Kidney tubule cell (primary cell): ENCODE measurements around the gene PAX2.
A peak's percentile ranks its signal among the peaks of the same experiment; 100 is the strongest.

Experiments used
- DNase-seq: peaks from one replicate; pipeline ENCODE4 v3.0.0-alpha.2; 2018; ENCODE audit warnings: low spot score

PAX2 gene

DNA sequence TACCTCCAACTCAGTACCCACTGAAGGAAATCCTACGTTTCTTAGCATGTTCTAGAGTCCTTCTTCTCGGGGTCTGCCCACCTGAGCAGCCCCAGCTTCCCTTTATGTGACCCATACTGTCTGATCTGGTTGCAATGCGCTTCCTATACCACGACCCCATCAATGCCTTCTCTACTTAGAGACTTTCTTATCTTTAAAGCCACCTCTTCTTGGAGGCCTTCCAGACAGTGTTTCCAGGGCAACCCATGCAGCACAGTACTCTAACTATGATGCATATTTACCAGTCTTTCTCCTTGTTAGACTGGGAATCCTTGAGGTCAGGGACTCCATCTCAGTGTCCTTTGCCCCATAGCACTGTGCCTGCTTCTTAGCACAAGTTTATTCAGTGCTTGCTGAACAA, 112.9 kb downstream of the PAX2 start:
- no peak for DNase-seq

DNA sequence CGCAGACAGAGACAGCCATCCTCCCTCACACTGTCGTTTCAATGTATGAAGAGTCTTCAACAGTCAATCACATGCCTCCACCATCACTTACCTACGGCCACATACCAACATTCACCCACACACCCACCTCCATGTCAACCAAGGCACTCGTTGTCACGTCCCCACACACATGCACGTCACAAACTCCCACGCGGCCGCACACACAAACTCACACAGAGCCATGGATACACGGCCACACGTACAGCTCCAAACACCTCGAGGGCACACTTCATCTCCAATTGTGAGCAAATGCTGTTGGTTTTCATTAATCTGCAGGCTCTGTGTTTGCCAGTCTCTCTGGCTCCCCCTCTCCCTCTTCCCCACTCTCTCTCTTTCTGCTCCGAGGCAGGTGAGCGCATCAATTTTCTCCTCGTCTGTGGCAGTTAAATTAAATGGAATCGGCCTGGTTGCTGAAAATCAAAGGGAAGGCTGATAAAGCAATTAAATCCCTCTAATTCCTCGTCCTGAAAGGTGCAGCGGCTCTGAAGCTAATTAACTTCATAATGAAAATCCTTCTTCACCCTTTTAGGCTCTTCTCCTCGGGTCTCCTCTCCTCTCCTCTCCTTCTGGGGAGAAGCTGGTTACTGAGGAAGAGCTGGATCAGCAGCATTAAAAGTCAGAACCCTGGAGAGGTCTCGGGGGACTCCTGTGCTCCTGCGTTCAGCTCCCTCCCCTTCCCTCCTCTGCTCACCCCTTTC, 113.5 kb downstream of the PAX2 start:
- DNase-seq = no peak

DNA sequence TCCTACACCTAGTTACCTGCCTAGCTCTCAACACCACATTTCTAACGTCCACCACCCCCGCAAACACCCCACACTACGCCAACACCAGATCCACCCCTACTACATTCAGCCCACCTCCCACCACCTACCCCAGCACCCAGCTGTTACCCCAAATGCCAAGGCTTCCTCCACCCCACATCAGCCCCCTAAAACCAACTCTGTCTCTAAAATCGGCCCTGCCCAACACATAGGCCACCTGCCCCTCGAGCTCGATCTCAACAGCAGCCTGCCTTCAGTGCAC, 114.0 kb downstream of the PAX2 start:
- DNase-seq = no peak

DNA sequence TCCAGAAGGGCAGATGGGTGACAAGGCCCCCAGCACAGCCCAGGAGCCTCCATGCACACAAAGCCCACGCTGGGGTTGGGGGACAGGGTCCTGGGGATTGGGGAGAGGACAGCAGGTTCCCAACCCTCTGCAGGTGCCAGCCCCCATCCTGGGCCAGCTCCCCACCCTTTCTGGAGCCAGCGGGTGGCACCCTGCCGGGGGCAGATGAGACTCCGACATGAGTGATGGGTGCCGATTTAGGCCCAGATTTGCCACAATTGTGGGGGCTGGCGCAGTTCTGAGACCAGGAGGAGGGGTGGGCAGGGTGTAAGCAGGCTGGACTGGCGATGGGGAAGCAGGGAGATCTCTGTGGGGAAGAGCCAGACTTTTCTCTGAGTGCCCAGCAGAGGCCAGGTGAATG, 118.1 kb downstream of the PAX2 start:
- DNase-seq = no peak

DNA sequence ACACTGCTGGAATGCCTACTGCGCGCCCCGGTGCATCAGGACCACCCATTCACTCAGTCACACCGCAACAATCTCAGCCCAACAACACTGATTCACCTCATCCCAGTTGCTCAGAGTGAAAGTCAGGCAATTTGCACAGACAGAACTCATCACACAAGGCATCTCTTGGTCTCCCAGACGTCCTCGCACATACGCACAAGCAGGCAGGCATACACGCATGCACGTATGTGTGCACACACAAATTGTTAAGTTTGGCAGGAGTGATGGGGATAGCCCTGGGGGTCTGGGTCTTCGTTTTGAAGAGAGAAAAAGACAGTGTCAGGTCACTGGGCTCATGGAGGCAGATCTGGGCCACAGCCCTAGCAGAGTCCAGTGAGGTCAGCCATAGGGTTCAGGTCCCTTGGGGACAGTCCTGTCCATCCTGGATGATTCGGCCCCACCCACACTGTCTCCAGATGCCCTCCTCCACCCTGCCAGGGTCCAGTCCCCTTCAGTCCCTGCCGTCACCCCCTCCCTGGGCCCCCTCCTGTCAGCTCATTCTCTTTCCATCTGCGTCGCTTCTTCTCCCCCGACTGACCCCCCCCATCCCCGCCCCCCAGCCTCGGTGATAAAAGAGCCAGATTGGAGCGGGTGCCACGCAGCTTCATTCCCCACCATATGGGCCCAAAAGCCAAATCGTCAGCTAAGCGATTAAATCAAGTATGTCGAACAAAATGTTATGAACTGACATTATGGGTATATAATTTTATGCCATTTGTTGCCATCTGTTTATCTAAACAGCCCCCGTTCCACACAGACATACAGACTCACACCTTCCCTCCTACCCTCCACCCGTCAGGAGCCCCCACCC, 118.9 kb downstream of the PAX2 start:
- no peak for DNase-seq

DNA sequence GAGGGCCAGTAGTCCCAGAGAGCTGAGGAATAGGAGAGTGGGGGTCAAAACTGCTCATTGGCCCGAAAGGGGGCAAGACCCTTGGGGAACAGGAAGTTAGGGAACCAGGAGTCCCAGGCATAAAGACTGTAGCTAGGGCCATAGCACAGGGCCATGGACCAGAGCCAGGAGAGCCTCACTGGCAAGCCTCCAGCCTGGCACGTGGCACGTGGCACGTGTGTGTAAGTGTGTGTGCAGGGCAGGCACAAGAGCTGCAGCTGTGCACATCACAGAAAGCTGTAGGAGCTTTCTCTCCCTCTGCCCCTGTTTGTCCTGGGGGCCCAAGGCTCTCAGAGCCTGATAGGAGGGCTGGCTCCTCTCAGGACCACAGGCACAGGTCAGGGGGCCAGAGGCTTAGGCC, 119.6 kb downstream of the PAX2 start:
- DNase-seq = no peak

DNA sequence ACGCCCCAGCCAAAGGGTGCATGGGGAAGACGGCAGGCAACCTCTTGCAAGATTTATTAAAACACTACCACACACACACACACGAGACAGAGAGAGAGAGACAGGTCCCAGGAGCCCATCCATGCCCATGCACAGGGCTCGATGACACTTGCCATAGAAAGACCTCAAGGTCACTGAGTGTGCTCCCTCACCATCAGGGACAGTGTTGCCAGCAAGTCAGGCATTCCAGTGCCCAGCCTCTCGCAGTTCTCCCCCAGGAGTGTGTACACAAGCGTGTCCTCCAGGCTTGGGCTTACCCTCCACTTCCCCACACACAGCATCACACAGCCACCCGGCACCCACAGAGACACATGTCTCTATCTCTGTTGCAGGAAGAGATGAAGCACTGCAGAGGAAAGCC, 120.6 kb downstream of the PAX2 start:
- DNase-seq = no peak

DNA sequence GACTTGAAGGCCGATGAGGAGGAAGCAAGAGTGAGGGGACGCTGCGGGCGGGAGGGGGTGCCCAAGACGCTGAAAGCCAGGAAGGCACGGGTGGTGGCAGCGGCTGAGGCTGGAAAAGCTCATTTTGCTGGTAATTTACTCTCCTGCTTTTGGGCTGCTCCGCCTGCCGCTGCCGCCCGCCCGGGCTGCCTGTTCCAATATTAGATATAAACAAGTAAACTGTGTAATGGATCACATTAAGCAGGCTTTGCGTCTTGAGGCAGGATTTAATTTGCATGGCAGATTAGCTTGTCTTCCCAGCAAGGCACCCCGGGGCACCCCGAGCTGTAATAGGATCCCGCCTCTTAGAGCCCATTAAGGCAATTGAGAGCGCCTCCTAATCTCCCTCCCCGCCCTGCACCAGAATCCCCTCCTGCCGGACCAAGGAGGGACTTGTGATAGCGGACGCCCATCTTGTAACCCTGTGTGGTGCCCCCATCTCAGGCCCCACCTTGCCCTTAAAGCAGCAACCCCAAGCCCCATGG, 121.3 kb downstream of the PAX2 start:
- DNase-seq = no peak

DNA sequence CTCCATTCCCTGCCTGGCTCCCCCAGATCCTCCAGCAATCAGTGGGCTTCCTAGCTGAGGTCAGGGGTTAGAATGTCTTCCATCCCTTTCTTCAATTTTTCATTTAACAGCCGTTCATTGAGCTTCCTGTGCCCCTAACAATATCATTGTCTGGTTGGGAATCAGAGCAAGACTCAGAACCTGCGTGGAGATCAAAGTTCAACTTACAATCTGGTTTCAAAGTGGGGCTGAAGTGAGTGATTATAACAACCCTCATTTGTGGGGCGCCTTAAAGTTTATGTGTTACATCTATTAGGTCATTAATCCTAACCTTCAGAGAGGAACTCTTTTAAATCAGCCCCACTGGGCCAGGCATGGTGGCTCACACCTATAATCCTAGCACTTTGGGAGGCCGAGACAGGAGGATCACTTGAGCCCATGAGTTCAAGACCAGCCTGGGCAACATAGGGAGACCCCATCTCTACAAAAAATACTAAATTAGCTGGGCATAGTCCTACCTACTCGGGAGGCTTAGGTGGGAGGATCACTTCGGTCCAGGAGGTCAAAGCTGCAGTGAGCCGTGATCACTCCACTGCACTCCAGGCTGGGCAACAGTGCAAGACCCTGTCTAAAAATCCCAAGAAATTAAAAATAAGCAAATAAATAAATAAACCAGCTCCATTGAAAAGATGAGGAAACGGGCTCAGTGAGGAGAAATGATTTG, 122.0 kb downstream of the PAX2 start:
- no peak for DNase-seq

DNA sequence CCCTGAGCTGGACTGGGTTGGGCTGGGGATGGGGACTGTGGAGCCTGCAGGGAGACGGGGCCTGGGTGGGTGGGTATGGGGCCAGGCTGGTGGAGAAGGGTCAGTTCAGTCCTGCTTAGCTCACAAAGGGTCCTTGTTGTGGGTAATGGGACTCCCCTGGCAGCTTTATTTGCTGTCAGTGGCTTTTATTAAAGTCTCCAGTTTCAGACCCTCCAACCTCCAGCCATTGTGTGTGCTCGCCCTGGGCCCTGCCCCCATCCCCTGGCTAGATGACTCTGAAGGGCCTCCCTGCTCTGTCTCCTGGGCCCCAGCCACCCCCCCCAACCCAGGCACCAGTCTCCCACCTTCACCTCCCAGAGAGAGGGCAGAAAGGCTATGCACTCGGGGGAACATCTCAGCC, 123.0 kb downstream of the PAX2 start:
- DNase-seq = no peak

DNA sequence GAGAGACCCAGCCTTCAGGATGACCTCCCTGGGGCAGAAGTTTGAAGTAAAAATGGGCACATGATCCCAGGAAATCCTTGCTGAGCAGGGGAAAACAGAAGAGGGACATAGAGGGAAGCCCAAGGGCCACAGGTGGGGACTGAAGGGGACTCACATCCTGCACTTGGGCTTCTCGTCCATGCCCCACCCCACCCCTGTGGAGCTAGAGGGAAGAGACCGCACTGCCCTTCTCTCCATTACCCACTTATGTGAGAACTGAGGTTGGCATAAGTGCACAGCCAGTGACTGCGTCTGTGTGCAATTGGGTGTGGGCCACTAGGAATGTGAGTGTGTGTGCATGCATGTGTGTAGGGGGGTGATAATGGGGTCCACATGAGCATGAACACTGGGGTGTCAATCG, 124.0 kb downstream of the PAX2 start:
- DNase-seq = no peak

DNA sequence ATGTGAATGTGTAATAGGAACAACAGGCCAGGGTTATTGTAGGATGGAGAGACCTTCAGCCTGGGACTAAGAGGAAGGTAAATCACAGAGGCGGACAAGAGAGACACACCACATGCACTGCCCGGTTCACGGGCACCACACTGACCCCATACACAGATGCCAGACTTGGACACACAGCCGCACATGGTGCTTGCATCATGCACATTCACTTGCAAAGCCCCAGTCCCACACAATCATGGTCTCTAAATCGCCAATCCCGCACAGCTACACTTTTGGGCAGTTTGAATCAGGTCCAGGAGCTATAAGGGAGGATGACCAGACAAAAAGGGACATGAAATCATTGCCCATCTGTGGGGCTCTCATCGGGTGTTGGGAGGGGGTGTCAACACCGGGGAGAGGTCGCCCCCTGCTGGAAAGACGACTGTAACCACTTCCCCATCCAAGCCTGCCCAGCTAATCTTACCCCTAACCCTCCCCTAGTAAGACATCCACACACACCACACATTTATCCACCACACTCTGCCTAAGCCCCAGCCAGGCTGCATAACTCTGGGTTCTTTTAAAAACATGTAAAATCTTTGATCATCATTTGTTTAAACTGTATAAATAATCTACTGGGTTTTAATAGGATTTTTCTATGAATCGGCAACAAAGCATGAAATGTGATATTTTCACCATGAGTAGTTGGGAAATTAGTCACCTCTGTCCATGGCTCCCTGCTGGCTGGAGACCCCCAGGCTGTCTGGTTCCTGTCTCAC, 126.8 kb downstream of the PAX2 start:
- peak; percentile 70 for DNase-seq

DNA sequence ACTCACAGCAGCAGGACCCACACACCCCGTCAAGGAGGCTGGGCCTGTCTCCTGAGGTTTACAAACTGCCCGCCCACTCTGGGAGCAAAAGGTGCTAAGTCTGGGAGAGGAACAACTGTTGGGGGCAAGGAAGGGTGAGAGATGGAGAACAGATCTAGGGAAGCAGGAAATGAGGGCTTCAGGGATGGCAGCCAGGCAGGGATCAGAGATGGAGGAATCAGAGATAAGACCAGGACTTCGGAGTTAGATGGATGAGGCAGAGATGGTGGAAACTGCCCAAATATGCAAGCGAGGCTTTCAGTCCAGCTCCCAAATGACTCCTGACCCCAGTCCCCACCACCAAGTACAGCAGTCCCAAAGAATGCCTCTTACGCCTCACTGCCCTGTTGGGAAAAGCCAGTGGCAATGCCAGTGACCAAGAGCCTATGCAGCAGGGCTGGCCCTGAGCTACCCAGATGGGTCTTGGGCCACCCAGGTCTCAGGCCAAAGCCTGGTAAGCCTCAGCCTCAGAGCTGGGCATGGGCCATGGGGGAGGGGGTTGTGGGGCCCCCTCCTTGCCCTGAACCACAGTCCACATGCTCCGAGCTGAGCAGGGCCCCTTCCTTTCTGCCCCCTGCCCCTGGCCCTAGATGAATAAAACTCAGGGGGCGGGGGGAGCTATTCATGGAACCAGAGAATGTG, 127.9 kb downstream of the PAX2 start:
- no peak for DNase-seq

DNA sequence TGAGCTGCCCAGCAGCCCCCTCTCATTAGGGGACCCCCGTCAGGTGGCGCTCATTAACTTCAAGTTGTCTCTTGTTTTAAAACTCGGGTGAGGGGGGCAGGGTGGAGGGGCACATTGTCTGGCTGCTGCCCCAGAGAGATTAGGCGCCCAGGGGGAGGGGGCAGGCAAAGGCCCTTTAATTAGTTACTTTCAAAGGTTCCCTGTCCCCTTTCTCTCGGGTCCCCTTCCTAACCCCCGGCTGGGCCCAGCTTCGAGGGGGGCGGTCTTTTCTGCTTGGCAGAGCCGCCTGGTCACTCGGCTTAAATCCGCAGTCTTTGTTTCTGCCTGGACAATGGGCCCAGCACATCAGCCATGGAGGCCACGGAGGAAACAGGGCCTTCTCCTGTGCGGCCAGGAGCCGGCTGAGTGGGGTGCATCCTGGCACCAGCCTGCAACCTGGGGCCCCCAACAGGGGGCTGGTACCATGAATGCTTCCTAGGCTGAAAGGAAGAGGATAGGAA, 128.5 kb downstream of the PAX2 start:
- DNase-seq = no peak

DNA sequence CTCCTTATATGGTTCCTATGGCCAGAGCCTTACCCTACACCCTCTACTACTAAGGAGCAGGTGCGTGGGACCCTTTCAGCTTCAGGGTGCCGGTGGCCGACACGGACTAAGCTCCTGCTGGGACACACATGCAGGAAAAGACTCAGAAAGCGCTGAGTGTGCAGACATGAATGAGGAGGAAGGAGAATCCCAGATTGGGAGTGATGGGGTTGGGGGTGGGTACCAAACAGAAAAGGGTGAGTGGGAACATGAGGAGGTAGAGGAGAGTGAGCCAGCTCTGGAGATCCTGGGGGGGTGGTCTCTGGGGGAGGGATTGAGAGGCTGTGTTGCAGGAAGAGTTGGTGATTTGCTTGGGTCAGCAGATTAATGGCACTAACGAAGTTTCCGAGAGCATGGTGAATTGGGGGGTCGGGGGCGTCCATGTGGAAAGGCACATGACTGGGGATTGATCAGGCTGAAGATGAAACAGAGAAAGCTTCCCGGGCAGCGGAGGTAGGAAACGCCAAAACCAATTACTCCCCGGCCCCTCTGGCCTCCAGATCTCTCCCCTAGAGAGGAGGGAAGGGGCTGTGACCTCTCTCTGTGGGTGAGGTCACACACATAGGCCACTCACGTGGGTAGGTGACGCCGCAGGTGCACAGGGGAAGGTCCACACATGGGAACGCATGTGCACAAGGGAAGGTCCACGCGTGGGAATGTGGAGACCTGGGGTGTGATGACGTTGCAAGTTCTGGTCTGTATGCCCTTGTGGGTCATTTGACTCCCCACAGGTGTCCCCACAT, 129.5 kb downstream of the PAX2 start:
- no peak for DNase-seq

DNA sequence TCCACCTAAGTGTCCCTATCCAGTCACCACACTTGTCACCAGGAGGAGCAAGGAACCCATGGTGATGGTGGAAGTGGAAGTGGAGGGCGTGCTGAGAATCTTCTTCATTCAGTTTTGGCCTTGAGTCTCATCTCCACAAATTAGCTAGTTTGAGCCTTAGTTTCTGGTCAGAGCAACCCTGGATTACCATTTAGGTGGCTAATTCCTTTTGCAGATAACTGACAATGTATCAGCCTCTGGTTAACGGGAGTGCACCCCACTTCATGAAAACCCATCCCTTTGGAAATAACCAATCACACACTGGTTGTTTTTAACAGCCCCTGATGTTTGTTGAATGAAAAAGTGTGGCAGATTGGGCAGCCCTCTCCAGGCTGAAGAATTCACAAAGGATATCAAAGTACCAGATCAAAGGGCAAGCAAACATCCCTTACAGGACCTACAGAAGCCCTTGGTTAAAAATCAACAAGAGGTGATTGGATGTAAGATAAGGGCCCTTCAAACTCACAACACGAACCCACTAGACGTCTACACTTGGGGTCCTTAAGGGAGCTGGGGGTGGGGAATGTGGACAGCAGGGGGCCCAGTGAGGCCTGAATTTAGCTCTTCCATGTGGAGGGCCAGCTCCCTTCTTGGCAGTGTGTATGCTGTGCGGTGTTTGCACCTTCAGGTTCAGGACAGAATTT, 130.2 kb downstream of the PAX2 start:
- no peak for DNase-seq

DNA sequence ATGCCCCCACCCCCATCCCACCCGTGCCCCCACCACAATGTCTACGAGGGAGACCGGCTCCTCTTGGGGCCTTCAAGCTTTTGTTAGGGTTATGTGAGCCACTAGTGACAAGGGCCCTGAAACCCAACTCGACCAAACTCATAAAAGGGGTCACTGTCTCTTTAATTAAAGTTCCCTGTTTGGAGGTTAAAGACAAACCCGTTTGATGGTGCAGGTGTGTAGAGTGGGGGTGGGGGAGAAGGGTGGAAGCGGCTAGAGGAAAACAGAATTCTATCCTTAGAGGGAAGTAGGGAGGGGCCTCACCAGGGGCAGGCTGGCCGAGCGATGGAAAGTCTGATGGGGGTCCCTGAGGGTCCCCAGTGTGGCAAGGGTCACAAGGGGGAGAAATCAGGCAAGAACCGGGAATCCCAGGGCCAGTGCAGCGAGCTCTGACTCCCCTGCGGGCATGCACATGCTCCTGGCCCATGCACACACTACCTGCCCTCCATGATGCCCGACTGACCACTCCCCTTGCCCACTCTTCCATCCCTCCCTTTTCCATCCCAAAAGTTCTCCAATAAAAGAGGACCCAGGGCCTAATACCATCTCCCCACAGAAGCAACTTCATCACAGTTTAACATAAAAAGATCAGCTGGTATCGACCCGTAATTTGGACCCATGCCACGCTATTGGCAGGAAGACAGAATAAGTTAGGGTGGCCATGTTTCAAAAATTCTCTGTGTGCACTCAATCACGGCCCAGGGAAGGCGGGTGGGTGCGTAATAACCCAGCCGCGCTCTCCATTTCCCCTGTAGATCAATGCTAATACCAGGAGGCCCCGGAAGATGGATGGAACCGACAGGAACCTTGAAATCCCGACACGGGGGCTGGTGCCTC, 131.4 kb downstream of the PAX2 start:
- no peak for DNase-seq

DNA sequence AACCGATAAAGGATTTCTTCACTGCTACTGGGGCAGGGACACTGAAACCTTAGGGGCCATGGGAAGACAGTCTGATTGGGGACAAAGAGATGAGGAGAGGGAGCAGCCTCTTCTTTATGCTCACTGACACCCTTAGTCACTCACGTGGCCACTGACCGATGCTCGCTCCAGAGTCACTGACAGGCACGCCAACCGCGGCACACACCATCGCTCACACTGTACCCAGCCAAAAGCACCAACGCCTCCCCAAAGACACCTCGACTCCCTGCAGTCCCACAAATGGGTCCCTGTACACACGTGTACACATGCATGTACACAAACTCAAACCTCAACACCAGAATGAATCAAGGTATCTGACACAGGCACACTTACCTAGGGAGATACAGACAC, 132.1 kb downstream of the PAX2 start:
- no peak for DNase-seq

DNA sequence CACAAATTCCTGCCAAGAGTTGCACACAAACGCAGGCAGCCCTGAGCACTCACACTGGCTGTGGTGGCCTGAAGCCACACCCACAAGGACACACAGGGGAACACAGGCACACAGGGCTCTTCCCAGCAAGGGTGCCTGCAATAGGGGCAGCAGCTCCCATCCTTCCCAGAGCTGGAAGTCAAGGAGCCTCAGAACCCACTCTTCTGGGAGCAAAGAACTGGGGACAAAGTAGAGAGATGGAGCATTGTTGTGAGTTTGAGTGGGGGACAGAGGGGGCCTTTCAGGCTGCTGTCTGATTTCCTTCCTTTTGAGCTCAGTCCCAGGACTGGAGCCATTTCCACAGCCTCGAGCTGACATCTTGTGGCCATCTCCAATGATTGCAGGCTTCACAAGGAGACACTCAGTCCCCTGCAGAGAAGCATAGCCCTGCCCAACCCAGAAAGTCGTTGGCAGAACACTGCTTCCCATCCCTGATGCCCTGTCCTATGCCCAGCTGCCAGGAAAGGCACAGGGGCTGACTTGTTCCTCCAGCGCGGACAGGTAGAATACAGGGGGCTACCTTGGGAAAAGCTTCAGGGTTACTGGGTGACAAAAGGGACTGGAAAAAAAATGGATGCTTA, 133.0 kb downstream of the PAX2 start:
- DNase-seq = peak; percentile 80
